Tibial nerve (tissue), 4 donors: ENCODE measurements around the gene UBASH3A. TPM values are rescaled to one million over a fixed set of nuclear protein-coding genes. Genes with fewer than 3 reads are reported as not detected.
A peak's percentile ranks its signal among the peaks of the same experiment; 100 is the strongest.
"Not testable (repeated sequence)": the region's sequence is repeated elsewhere in the genome, so short reads cannot be mapped to it uniquely, and the experiment has no call there.

Experiments
- DNase-seq, 2 donors: peaks; one replicate each; pipeline ENCODE4 v3.0.0-alpha.2; 2019; ENCODE audit warnings: low spot score in 2 of 2
- H3K27ac ChIP-seq, 4 donors: fragments of 200-600 bp; sonication (generic) in 3 of 4; one replicate each; pipeline ENCODE4 v1.5.1; 2017 to 2019; ENCODE audit warnings: mild to moderate bottlenecking in 1 of 4
- H3K27me3 ChIP-seq, 2 donors: fragments of 200-600 bp; sonication (generic) in 1 of 2; one replicate each; pipeline versions ENCODE4 v1.5.1 to v1.6.0; 2017 to 2019
- H3K36me3 ChIP-seq, 3 donors: fragments of 200-600 bp; sonication (generic); one replicate each; pipeline ENCODE4 v1.5.1; 2018 to 2019
- H3K4me1 ChIP-seq, 4 donors: fragments of 200-600 bp; sonication (generic) in 3 of 4; one replicate each; pipeline ENCODE4 v1.5.1; 2017 to 2019
- H3K4me3 ChIP-seq, 4 donors: fragments of 200-600 bp; sonication (generic) in 3 of 4; one replicate each; pipeline ENCODE4 v1.5.1; 2017 to 2019; ENCODE audit warnings: mild to moderate bottlenecking in 1 of 4, moderate library complexity in 1 of 4
- H3K9me3 ChIP-seq, 4 donors: fragments of 200-600 bp; sonication (generic) in 3 of 4; one replicate each; pipeline ENCODE4 v1.5.1; 2017 to 2019
- CTCF ChIP-seq, 5 experiments: fragments of 200-600 bp in 3 of 5; fragments of 450-650 bp in 2 of 5; sonication (generic) in 3 of 5; IDR thresholded peaks; one replicate each; pipeline ENCODE4 v1.5.1; 2016 to 2019; ENCODE audit warnings: antibody characterized with exemption in 5 of 5, mild to moderate bottlenecking in 3 of 5, moderate library complexity in 2 of 5
- EP300 ChIP-seq, 2 donors: sonication (generic); formaldehyde crosslinking; IDR thresholded peaks; one replicate each; pipeline ENCODE4 v1.6.1; 2017; ENCODE audit warnings: antibody characterized with exemption in 2 of 2, mild to moderate bottlenecking in 1 of 2
- POLR2A ChIP-seq, 2 donors: fragments of 450-650 bp; IDR thresholded peaks; one replicate each; pipeline ENCODE4 v1.6.1; 2017; ENCODE audit warnings: antibody characterized with exemption in 2 of 2, mild to moderate bottlenecking in 2 of 2, moderate library complexity in 2 of 2
- WGBS, 2 donors: methylation state at CpG; one replicate each; pipeline ENCODE4 v1.1.5; 2018; 5-methylcytosine and 5-hydroxymethylcytosine counted together
- total RNA-seq, 4 donors: library from RNA; depleted of rRNA; stranded (reverse); fragments of >200 nt; gene quantifications; one replicate each; pipeline ENCODE4 v1.1.0, GENCODE V29; 2016

UBASH3A gene
- total RNA-seq, 4 donors from 2014 or later = 0.59 to 5.9 (median 0.90) TPM; not detected in 1

DNA sequence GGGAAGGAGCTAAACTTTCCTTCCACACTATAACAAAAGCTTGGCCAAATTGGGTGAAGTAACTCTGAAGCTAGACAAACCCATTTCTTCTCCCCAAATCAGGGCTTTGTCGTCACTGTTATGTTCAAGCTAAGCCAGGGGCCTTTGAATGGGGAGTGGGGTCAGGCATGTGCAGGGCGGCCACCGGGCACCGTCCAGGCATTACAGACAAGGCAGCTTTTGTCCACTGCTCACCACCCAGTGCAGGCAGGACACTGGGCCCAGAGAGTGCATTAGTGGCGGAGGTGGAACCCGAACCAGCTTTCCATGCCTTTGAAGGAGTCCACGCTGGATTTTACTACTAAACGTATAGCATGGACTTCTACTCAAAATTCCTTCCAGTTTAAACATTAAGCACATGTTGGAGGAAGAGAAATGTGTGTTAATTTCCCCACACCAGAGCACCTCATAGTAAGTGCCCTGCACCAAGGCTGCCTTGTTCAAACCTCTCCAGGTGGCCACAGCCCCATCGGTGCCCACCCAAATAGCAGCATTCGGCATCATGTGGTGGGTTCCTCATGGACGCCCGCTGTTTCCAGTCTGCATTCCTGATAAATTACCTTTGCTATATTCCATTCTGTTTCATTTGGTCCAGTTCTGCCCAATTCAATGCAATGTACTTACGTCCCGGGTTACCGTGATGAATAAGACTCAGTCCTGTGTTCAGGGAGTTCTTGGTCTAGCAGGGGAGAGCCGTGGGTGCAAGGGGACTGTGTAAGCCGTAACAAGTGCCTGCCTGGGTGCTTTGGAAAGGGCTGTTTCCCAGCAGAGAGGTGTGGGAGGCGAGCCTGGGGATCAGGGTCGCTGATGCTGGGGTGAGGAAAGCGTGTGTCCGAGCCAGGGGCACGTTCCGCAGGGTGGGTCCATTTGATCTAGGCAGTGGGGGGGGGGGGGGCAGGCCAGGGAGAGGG lies 1.6 kb downstream of the UBASH3A start:
- no peak for DNase-seq

DNA sequence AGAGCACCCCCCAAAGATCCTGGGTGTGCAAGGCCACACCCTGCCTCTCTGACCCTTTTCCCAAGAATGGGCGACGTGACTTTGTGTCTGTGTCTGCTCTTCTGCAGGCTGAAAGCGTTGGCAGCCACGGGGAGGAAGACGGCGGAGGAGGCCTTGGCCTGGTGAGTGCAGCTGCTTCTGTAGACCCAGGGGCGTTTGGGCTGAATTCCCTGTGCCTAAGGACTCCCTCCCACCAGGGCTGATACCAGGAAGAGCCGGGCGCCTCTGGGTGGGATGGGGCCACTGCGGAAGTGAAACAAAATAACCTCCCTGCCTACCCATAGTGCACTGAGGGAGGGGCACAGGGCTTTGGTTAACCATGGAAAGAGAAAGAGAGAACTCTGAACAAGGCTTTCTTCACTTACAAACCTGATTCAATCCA lies 2.5 kb downstream of the UBASH3A start:
- H3K4me3 ChIP-seq = peak overlapping the region in 1 of 4 donors; percentile 9
- no peak overlapping the region for H3K27ac ChIP-seq
- H3K36me3 ChIP-seq = no peaks in the 10 kb centered on the region
- H3K9me3 ChIP-seq = peaks cover 0 to 10% (median 0%) of the 10 kb centered on the region in 4 donors
- TF ChIP-seq CTCF (IDR thresholded peaks at IDR 0.05) (no peak), EP300 (IDR thresholded peaks at IDR 0.05) (no peak), POLR2A (IDR thresholded peaks at IDR 0.05) (no peak)
- H3K27me3 ChIP-seq = peaks cover 0 to 3% of the 10 kb centered on the region in 2 donors
- H3K4me1 ChIP-seq = no peaks in the 10 kb centered on the region
- no peak for DNase-seq
- WGBS, 2 donors = 74 to 90% methylated on average over 10 of the region's 10 CpGs

More for the DNA sequence above, 1.6 kb downstream of the UBASH3A start:
- H3K9me3 ChIP-seq = peaks cover 0 to 10% (median 0%) of the 10 kb centered on the region in 4 donors
- H3K4me1 ChIP-seq = no peaks in the 10 kb centered on the region
- no peak overlapping the region for H3K27ac ChIP-seq
- TF ChIP-seq POLR2A (IDR thresholded peaks at IDR 0.05) (no peak), CTCF (IDR thresholded peaks at IDR 0.05) (no peak), EP300 (IDR thresholded peaks at IDR 0.05) (no peak)
- no peaks in the 10 kb centered on the region for H3K27me3 ChIP-seq
- H3K4me3 ChIP-seq = peak overlapping the region in 1 of 4 donors; percentile 18
- no peaks in the 10 kb centered on the region for H3K36me3 ChIP-seq
- WGBS, 2 donors = 78 to 81% methylated on average over 22 to 23 of the region's 23 CpGs

- peak overlapping the region in 1 of 4 donors; percentile 26 for H3K27ac ChIP-seq
- H3K4me3 ChIP-seq = no peak overlapping the region
- peaks cover 0 to 6% of the 10 kb centered on the region in 2 donors for H3K27me3 ChIP-seq
- TF ChIP-seq CTCF (IDR thresholded peaks at IDR 0.05) = no peak
- no peak for TF ChIP-seq EP300 (IDR thresholded peaks at IDR 0.05)
- no peak for DNase-seq
- H3K36me3 ChIP-seq = no peaks in the 10 kb centered on the region
- 85 to 90% methylated on average over 7 of the region's 7 CpGs for WGBS, 2 donors
- peaks cover 0 to 3% (median 0%) of the 10 kb centered on the region in 4 donors for H3K9me3 ChIP-seq
- no peaks in the 10 kb centered on the region for H3K4me1 ChIP-seq
These were observed 3.2 kb downstream of the UBASH3A start for GRCh38 chr21:42406866-42407265.

DNA sequence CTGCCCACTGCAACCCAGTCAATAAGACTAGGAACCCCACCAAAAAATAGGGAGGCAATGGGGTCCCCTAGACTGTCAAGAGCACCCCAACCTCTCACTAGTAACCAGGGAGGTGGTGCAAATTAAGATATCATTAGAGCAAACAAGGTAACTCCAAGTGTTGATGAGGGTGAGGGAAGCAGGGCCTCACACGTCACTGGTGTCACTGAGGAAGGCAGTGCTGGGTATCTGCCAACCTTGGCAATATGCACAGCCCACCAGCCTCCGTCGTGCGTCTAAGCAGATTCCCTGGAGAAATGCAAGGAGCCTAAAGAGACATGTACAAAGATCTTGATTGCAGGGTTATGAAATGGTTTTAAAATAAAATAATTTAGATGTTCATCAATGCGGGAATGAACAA lies 3.8 kb downstream of the UBASH3A start:
- no peak for DNase-seq
- Histone ChIP-seq H3K36me3 (no peaks in the 10 kb centered on the region), H3K9me3 (no peaks in the 10 kb centered on the region), H3K4me3 (no peak overlapping the region), H3K4me1 (no peaks in the 10 kb centered on the region), H3K27ac (no peak overlapping the region), H3K27me3 (peaks cover 0 to 6% of the 10 kb centered on the region in 2 donors)
- no peak for TF ChIP-seq POLR2A (IDR thresholded peaks at IDR 0.05)
- no peak for TF ChIP-seq CTCF (IDR thresholded peaks at IDR 0.05)
- TF ChIP-seq EP300 (IDR thresholded peaks at IDR 0.05) = no peak
- WGBS, 2 donors = 55 to 75% methylated on average over 5 of the region's 5 CpGs

DNA sequence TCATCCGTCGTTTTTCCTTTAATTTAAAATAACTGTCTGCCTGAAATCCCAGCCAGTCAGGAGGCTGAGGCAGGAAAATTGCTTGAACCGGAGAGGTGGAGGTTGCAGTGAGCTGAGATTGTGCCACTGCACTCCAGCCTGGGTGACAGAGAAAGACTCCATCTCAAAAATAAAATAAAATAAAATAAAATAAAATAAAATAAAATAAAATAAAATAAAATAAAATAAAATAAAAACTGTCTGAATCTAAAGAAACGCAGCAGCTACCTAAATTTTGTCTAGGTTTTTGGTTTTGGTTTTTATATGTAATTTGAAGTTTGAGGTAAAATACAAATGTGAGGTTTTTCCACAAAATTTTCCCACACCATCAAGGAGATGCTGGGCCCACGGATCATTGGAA lies 5.0 kb downstream of the UBASH3A start:
- not testable (repeated sequence) for H3K36me3 ChIP-seq, H3K27me3 ChIP-seq, H3K9me3 ChIP-seq, H3K27ac ChIP-seq, H3K4me3 ChIP-seq, DNase-seq, H3K4me1 ChIP-seq
- 73 to 88% methylated on average over 5 of the region's 5 CpGs for WGBS, 2 donors
